ENCODE data around the gene OR14I1.
"Not testable (repeated sequence)": the region's sequence is repeated elsewhere in the genome, so short reads cannot be mapped to it uniquely, and the experiment has no call there.

OR14I1 gene

GRCh38 chr1:248688527-248689298, 13.9 kb downstream of the OR14I1 start:
- no peak for DNase-seq (ENCODE audit: low read depth in 3 of 3, low spot score in 1 of 3)

GRCh38 chr1:248686815-248687214, 15.8 kb downstream of the OR14I1 start:
- no peak for DNase-seq (ENCODE audit: low read depth in 3 of 3, low spot score in 1 of 3)

DNA sequence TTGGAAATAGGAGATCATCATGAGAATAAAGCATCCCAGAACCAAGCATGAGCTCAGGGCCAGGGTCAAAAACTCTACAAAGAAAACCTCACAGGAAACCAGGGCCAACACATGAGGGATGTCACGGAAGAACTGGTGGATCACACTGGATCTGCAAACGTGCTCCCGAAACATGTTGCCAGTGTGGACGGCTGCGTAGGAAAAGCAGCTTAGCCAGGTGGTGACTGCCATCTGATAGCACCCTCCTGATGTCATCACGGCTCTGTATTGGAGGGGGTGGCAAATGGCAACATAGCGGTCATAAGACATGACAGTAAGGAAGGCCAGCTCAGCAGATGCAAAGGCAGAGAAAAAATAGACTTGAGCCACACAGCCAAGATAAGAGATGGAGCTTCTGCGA, 20.9 kb downstream of the OR14I1 start:
- DNase-seq (ENCODE audit: low read depth in 3 of 3, low spot score in 1 of 3), result no peak

DNA sequence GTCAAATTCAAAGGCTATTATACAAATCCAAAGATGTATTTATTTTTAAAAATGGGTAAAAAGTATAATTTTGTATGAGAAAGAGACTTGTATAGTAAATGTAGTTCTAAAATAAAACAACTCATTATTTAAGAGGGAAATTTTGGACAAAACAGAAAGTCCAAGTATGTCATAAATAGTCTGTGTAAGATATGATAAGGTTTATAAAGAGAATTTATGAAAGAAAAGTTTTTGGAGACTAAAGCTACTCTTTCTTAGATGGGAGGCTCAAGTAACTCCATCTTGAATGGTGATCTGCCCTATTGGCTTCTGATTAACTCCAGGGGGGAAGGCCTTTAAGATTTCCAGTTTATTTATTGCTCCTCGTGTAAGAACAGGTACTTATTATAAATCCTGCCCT, 32.6 kb downstream of the OR14I1 start:
- no peak for DNase-seq (ENCODE audit: low read depth in 3 of 3, low spot score in 1 of 3)

GRCh38 chr1:248663453-248664328, 38.9 kb downstream of the OR14I1 start:
- DNase-seq (ENCODE audit: low read depth in 3 of 3, low spot score in 1 of 3), result not testable (repeated sequence)

DNA sequence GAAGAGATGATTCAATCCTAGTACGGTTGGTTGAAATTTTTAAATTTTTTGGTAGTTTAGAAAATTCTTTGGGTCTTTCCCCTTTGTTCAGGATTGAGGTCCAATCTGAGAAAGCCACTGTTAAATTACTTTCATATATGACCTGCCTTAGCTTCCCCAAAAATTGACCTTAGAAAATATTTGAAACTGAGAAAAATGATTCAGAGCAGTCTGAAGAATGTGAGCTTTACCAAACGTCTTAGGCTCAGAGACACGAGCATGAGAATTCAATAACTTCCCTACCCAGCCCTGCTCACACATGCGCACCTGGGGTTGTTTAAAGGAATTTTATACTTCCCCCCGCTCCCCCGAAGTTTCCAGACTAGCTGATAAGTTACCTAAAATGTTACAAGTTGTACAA, 45.8 kb downstream of the OR14I1 start:
- not testable (repeated sequence) for DNase-seq (ENCODE audit: low read depth in 3 of 3, low spot score in 1 of 3)

GRCh38 chr1:248655354-248655753, 47.2 kb downstream of the OR14I1 start, which contains the start of gene OR2T27:
TSS of gene OR2T27 (minus strand) at chr1:248655528. CDS start at chr1:248650884, 4,644 bp downstream.
- not testable (repeated sequence) for DNase-seq (ENCODE audit: low read depth in 3 of 3, low spot score in 1 of 3)
